ENCODE results near the gene JUND. TPM values are rescaled to one million over a fixed set of nuclear protein-coding genes. Genes with fewer than 3 reads are reported as not detected.
A peak's percentile ranks its signal among the peaks of the same experiment; 100 is the strongest.

Gene JUND
- total and polyA plus RNA-seq, 3 donors from 2014 or later = 96.4 to 654 (median 615) TPM

DNA sequence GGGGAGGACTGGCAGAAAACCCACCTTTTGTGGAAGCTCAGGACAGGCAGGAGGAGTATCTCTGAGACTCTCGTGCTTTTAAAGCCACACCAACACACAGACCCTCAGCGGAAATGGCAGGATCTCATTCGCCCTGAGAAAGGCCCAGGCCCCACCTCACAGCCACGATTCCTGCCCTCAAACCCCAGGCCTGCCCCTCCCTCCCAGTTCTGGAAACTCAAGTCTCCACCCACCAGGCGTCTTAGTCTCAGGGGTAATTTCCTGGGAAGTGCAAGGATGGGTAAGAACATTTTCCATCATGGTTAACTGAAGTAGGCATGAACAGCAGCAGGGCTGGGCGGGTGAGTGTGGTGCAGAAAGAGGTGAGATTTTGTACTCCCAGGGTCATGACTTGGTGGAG, 47.2 kb downstream of the JUND start:
- Histone ChIP-seq H3K27ac (no peak overlapping the region), H3K27me3 (no peaks in the 10 kb centered on the region), H3K36me3 (ENCODE audit: low read depth, missing control alignments) (no peaks in the 10 kb centered on the region), H3K4me1 (peaks cover 9% of the 10 kb centered on the region), H3K9me3 (no peaks in the 10 kb centered on the region), H3K4me3 (no peak overlapping the region)
- TF ChIP-seq CTCF (IDR thresholded peaks at IDR 0.05) (no peak), POLR2A (IDR thresholded peaks at IDR 0.05) (no peak)
- intact Hi-C loops (cut with DNase I; ENCODE audit: low total_unique reads) = no loop called here
- DNase-seq = no peak
- WGBS, 2 donors = 38 to 44% methylated on average over 4 to 6 of the region's 6 CpGs

- 13 to 14% methylated on average over 23 to 37 of the region's 37 CpGs for WGBS, 2 donors
- peaks cover 9% of the 10 kb centered on the region for H3K4me1 ChIP-seq
- intact Hi-C loops (cut with DNase I; ENCODE audit: low total_unique reads) = no loop called here
- TF ChIP-seq CTCF (IDR thresholded peaks at IDR 0.05) (no peak), POLR2A (IDR thresholded peaks at IDR 0.05) (no peak)
- no peak overlapping the region for H3K27ac ChIP-seq
- DNase-seq = peak; percentile 59
- peak overlapping the region; percentile 25 to 30 for H3K4me3 ChIP-seq
- no peaks in the 10 kb centered on the region for H3K36me3 ChIP-seq (ENCODE audit: low read depth, missing control alignments)
- H3K9me3 ChIP-seq = no peaks in the 10 kb centered on the region
- H3K27me3 ChIP-seq = no peaks in the 10 kb centered on the region
Observed at GRCh38 chr19:18233224-18233825, 48.1 kb downstream of the JUND start.

DNA sequence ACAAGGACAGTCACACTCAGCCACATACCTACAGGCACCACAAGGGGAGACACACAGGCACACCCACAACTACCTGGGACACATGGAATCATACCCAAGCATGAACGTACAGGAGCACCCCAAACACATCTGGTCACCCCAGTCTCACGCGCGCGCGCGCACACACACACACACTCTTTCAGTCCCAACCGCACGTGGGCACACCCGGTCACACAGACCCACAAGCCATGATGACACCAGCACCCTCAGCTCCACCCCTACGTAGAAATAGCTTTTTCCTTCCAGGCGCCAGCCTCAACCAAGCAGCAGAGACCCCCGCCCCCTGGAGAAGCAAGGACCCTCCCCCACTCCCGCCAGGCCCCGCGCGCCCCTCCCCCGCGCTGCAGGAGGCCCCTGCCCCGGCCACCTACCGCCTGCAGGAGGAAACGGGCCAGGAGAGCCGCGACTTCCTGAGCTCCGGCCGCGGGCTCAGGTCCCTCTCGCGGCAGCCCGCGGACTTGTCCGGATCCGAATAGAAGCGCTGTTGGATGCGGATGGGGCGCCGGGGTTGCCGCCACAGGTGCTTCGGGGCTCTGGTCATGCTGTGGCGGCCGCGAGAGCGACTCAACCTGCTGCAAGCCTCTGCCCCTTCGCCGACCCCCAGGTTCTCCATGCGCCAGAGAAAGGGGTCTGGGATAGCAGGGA, 48.7 kb downstream of the JUND start:
- 5 to 10% methylated on average over 2 to 31 of the region's 46 CpGs for WGBS, 2 donors
- no peak for DNase-seq
- no peaks in the 10 kb centered on the region for H3K27me3 ChIP-seq
- TF ChIP-seq CTCF (IDR thresholded peaks at IDR 0.05) (no peak), POLR2A (IDR thresholded peaks at IDR 0.05) (no peak)
- intact Hi-C loops (cut with DNase I; ENCODE audit: low total_unique reads) = no loop called here
- no peaks in the 10 kb centered on the region for H3K36me3 ChIP-seq (ENCODE audit: low read depth, missing control alignments)
- peaks cover 9% of the 10 kb centered on the region for H3K4me1 ChIP-seq
- peak overlapping the region; percentile 25 to 30 for H3K4me3 ChIP-seq
- no peak overlapping the region for H3K27ac ChIP-seq
- H3K9me3 ChIP-seq = no peaks in the 10 kb centered on the region

DNA sequence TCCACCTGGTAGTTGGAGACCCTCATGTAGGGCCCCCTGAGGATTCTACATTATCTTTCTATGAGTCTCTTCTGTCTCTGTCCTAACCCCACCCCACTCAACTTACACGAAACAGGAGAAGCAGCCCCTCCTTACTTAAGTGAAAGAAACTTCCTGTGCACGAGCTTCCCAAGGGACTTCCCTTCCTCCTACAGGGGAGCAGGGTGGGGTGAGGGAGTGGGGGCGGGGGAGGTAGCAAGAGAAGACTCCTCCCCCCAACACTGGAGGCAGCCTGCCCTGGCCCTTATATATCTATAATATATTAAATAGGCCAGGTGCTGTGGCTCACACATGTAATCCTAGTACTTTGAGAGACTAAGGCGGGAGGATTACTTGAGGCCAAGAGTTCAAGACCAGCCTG, 49.6 kb downstream of the JUND start:
- intact Hi-C loops (cut with DNase I; ENCODE audit: low total_unique reads) = no loop called here
- no peaks in the 10 kb centered on the region for H3K9me3 ChIP-seq
- no peaks in the 10 kb centered on the region for H3K27me3 ChIP-seq
- no peak overlapping the region for H3K4me3 ChIP-seq
- WGBS, 2 donors = 28 to 31% methylated on average over 4 of the region's 4 CpGs
- TF ChIP-seq POLR2A (IDR thresholded peaks at IDR 0.05) (no peak), CTCF (IDR thresholded peaks at IDR 0.05) (no peak)
- no peaks in the 10 kb centered on the region for H3K36me3 ChIP-seq (ENCODE audit: low read depth, missing control alignments)
- no peak for DNase-seq
- H3K27ac ChIP-seq = no peak overlapping the region
- H3K4me1 ChIP-seq = peaks cover 9% of the 10 kb centered on the region
